IMR-90 (cell line): ENCODE results near the gene RHBDD2. TPM values are rescaled to one million over a fixed set of nuclear protein-coding genes. Genes with fewer than 3 reads are reported as not detected.

ENCODE experiments used
- ATAC-seq: fragments of 200-7000 bp; cut with Tn5 transposase; 2 replicates; pipeline ENCODE4 v1.9.1; 2020; ENCODE audit warnings: low read depth, mild to moderate bottlenecking, moderate library complexity
- BruUV-seq: library from RNA; stranded (reverse); fragments of 400-500 nt; replicated peaks from 2 replicates; lab custom pipeline; 2021; lab: Mats Ljungman, UMichigan
- CTCF ChIA-PET: fragments of 300-600 bp; formaldehyde crosslinking; extraction: SDS; loops from one replicate; lab custom pipeline; 2021; ENCODE audit warnings: antibody characterized with exemption; lab: Yijun Ruan, JAX
- POLR2A ChIA-PET: fragments of 300-600 bp; sonication (Branson Sonifier 250); formaldehyde crosslinking; loops from one replicate; lab custom pipeline; 2022; ENCODE audit warnings: antibody characterized with exemption; ENCODE audit not compliant: unreplicated experiment; lab: Charles Lee
- DNase-seq: peaks from one replicate; pipeline ENCODE4 v3.0.0; 2013
- H2AFZ ChIP-seq: replicated peaks from 2 replicates; pipeline ENCODE3; 2013; ENCODE audit warnings: low read length, mild to moderate bottlenecking; ENCODE audit not compliant: poor library complexity
- H2AK5ac ChIP-seq: 2 replicates; pipeline ENCODE4 v1.6.1; 2013; ENCODE audit warnings: low read depth, low read length, inconsistent platforms
- H2AK9ac ChIP-seq: replicated peaks from 2 replicates; pipeline ENCODE3; 2013; ENCODE audit warnings: mild to moderate bottlenecking, low read depth, low read length, moderate library complexity; ENCODE audit not compliant: poor library complexity
- H2BK120ac ChIP-seq: 2 replicates; pipeline ENCODE4 v1.6.1; 2013; ENCODE audit warnings: low read depth, low read length, inconsistent platforms
- H2BK15ac ChIP-seq: 3 replicates; pipeline ENCODE4 v1.6.1; 2013; ENCODE audit warnings: low read depth, low read length, inconsistent platforms
- H2BK20ac ChIP-seq: 2 replicates; pipeline ENCODE4 v1.6.1; 2013; ENCODE audit warnings: low read depth, mild to moderate bottlenecking, inconsistent platforms, low read length, moderate library complexity
- H2BK5ac ChIP-seq: 2 replicates; pipeline ENCODE4 v1.6.1; 2013; ENCODE audit warnings: mild to moderate bottlenecking, low read depth, low read length, inconsistent platforms; ENCODE audit not compliant: poor library complexity, severe bottlenecking
- H3K14ac ChIP-seq: replicated peaks from 2 replicates; pipeline ENCODE4 v1.6.1; 2013; ENCODE audit warnings: low read depth, low read length, inconsistent platforms
- H3K18ac ChIP-seq: 2 replicates; pipeline ENCODE4 v1.6.1; 2013; ENCODE audit warnings: low read depth, low read length, control low read depth
- H3K23ac ChIP-seq: 2 replicates; pipeline ENCODE4 v1.6.1; 2013; ENCODE audit warnings: low read depth, low read length, inconsistent platforms
- H3K27ac ChIP-seq: 2 replicates; pipeline ENCODE4 v1.5.1; 2013; ENCODE audit warnings: mild to moderate bottlenecking, control low read depth, low read length; ENCODE audit not compliant: insufficient read depth
- H3K27me3 ChIP-seq: 2 replicates; pipeline ENCODE4 v1.6.1; 2013; ENCODE audit warnings: low read length; ENCODE audit not compliant: control insufficient read depth, insufficient read depth
- H3K36me3 ChIP-seq: 2 replicates; pipeline ENCODE4 v1.6.1; 2013; ENCODE audit warnings: low read length, mixed read lengths; ENCODE audit not compliant: control insufficient read depth, insufficient read depth
- H3K4ac ChIP-seq: 2 replicates; pipeline ENCODE4 v1.6.1; 2013; ENCODE audit warnings: low read depth, low read length, inconsistent platforms
- H3K4me1 ChIP-seq: 2 replicates; pipeline ENCODE4 v1.6.1; 2013; ENCODE audit warnings: low read length, mixed read lengths; ENCODE audit not compliant: control insufficient read depth, insufficient read depth
- H3K4me2 ChIP-seq: 2 replicates; pipeline ENCODE4 v1.6.1; 2013; ENCODE audit warnings: low read depth, mild to moderate bottlenecking, control low read depth, low read length, moderate library complexity
- H3K4me3 ChIP-seq: 2 replicates; pipeline ENCODE4 v1.5.1; 2013; ENCODE audit warnings: low read depth, mild to moderate bottlenecking, control low read depth, low read length, moderate library complexity; ENCODE audit not compliant: insufficient read depth
- H3K56ac ChIP-seq: 2 replicates; pipeline ENCODE4 v1.6.1; 2013; ENCODE audit warnings: low read length, inconsistent platforms; ENCODE audit not compliant: insufficient read depth; ENCODE audit errors: extremely low read depth
- H3K79me1 ChIP-seq, 2 experiments: 2 replicates each; pipeline ENCODE4 v1.6.1; 2013; ENCODE audit warnings: low read length in 2 of 2, inconsistent platforms in 1 of 2, low read depth in 1 of 2
- H3K9ac ChIP-seq: 2 replicates; pipeline ENCODE4 v1.6.1; 2013; ENCODE audit warnings: low read depth, low read length, control low read depth
- H3K9me1 ChIP-seq: 2 replicates; pipeline ENCODE4 v1.6.1; 2013; ENCODE audit warnings: low read length, inconsistent platforms; ENCODE audit not compliant: insufficient read depth
- H3K9me3 ChIP-seq: 2 replicates; pipeline ENCODE4 v1.6.1; 2013; ENCODE audit warnings: low read length; ENCODE audit not compliant: control insufficient read depth, insufficient read depth
- H4K20me1 ChIP-seq: 2 replicates; pipeline ENCODE4 v1.6.1; 2013; ENCODE audit warnings: low read length, inconsistent platforms; ENCODE audit not compliant: insufficient read depth
- H4K5ac ChIP-seq: 2 replicates; pipeline ENCODE4 v1.6.1; 2013; ENCODE audit warnings: mild to moderate bottlenecking, low read depth, low read length, control low read depth
- H4K8ac ChIP-seq, 2 experiments: 2 replicates each; pipeline ENCODE4 v1.6.1; 2013; ENCODE audit warnings: low read depth in 2 of 2, low read length in 2 of 2, control low read depth in 1 of 2, inconsistent platforms in 1 of 2
- H4K91ac ChIP-seq: 2 replicates; pipeline ENCODE4 v1.6.1; 2013; ENCODE audit warnings: low read depth, low read length, inconsistent platforms; ENCODE audit not compliant: insufficient read depth
- BHLHE40 ChIP-seq: fragments of 150-350 bp; IDR thresholded peaks from 2 replicates; pipeline ENCODE4 v1.6.1; 2016; ENCODE audit warnings: mild to moderate bottlenecking, low read depth, low read length
- CEBPB ChIP-seq: IDR thresholded peaks from 2 replicates; pipeline ENCODE4 v1.6.1; 2012; ENCODE audit warnings: low read depth, low read length, improper control_type of control experiment
- FOS ChIP-seq: fragments of 150-350 bp; IDR thresholded peaks from 2 replicates; pipeline ENCODE4 v1.6.1; 2016; ENCODE audit warnings: low read depth, low read length
- MAFK ChIP-seq: IDR thresholded peaks from 2 replicates; pipeline ENCODE4 v1.6.1; 2012; ENCODE audit warnings: low read depth, low read length, improper control_type of control experiment
- MAZ ChIP-seq: IDR thresholded peaks from 2 replicates; pipeline ENCODE4 v1.6.1; 2012; ENCODE audit warnings: low read depth, mild to moderate bottlenecking, low read length, improper control_type of control experiment, moderate library complexity, borderline replicate concordance
- MXI1 ChIP-seq: IDR thresholded peaks from 2 replicates; pipeline ENCODE4 v1.6.1; 2012; ENCODE audit warnings: low read depth, mild to moderate bottlenecking, low read length, moderate library complexity, borderline replicate concordance
- NFE2L2 ChIP-seq: fragments of 150-350 bp; IDR thresholded peaks from 2 replicates; pipeline ENCODE4 v1.6.1; 2016; ENCODE audit warnings: low read depth, mild to moderate bottlenecking, low read length
- RCOR1 ChIP-seq: IDR thresholded peaks from 2 replicates; pipeline ENCODE4 v1.6.1; 2012; ENCODE audit warnings: mild to moderate bottlenecking, low read length, improper control_type of control experiment; ENCODE audit not compliant: insufficient replicate concordance
- SMC3 ChIP-seq: fragments of 150-350 bp; IDR thresholded peaks from 2 replicates; pipeline ENCODE4 v1.6.1; 2016; ENCODE audit warnings: low read depth, mild to moderate bottlenecking, antibody characterized with exemption, low read length, moderate library complexity
- WGBS, 2 experiments: methylation state at CpG; one replicate each; pipeline versions ENCODE4 v1.1.5 to v1.1.7; 2013; ENCODE audit warnings: missing lambda C conversion rate in 2 of 2; ENCODE audit not compliant: insufficient read length in 1 of 2; ENCODE audit errors: extremely low coverage in 2 of 2; 5-methylcytosine and 5-hydroxymethylcytosine counted together
- dilution Hi-C: fragments of 300-500 bp; cut with HindIII; formaldehyde crosslinking; loops from one replicate; pipeline ENCODE4 v1.14.3; 2018; ENCODE audit warnings: low sequenced_read_pairs; ENCODE audit not compliant: unreplicated experiment
- in situ Hi-C: fragments of 300-500 bp; cut with MboI; formaldehyde crosslinking; loops from 3 replicates; pipeline ENCODE4 v1.14.3; 2019; ENCODE audit warnings: low sequenced_read_pairs, inconsistent platforms, mixed read lengths
- intact Hi-C: fragments of 100-400 bp; cut with micrococcal nuclease; formaldehyde crosslinking; loops from 2 replicates; pipeline ENCODE4 v1.10.0; 2022
- polyA plus RNA-seq, 3 experiments: library from polyadenylated mRNA; depleted of rRNA; stranded (reverse); fragments of >200 nt; gene quantifications; 2 replicates each; pipeline ENCODE4 v1.2.3, GENCODE V29; 2012; ENCODE audit warnings: low replicate concordance in 1 of 3
- total RNA-seq: library from RNA; depleted of rRNA; stranded (reverse); fragments of >200 nt; gene quantifications from 2 replicates; pipeline ENCODE4 v1.2.3, GENCODE V29; 2012
- TF ChIP-seq, protein P1 (sequence below): fragments of 150-350 bp; IDR thresholded peaks from 2 replicates; pipeline ENCODE4 v1.6.1; 2016; ENCODE audit warnings: low read depth, mild to moderate bottlenecking, low read length, moderate library complexity, borderline replicate concordance
- TF ChIP-seq, protein P2 (sequence below): conservative IDR thresholded peaks from 2 replicates; pipeline ENCODE4 v1.5.1; 2012; ENCODE audit warnings: mild to moderate bottlenecking, low read depth, low read length, improper control_type of control experiment

Gene RHBDD2
- total and polyA plus RNA-seq, 2 of the 4 experiments (the other 2 are of a cell fraction) = 9.7 to 42.4 TPM

DNA sequence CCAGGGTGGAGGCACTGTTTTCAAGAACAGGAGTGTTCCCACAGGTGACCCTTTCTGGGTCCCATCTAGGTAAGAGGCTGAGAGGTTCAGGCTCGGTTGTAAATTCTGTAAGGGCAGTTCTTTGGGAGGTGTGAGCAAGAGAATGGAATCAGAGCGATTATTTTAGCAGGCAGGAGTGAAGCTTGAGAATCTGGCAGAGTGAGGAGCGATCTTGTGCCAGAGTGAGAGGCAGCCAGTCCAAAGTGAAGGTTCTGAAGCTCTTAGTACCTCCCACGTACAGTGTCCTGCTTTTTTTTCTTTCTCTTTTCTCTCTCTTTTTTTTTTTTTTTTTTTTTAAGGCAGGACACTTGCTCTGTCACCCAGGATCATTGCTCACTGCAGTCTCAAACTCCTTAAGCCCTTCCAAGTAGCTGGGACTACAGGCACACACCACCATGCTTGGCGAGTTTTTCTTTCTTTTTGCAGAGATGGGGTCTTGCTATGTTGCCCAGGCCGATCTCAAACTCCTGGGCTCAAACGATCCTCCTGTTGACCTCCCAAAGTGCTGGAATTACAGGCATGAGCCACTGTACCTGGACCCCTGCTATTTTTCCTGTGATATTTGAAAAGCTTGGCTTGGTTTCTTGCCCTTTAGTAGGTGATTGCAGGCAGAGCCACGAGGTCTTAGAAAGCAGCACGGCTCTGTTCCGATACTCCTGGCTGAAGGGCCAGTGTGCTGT lies 47.0 kb downstream of the RHBDD2 start:
- no peak overlapping the region for H3K56ac ChIP-seq
- H2BK20ac ChIP-seq = no peak overlapping the region
- no peak overlapping the region for H3K14ac ChIP-seq
- in situ Hi-C loops (no loop called here), dilution Hi-C loops (no loop called here), intact Hi-C loops (no loop called here)
- ATAC-seq = no peak
- H2AK5ac ChIP-seq = no peak overlapping the region
- H3K4ac ChIP-seq = no peak overlapping the region
- TF ChIP-seq BHLHE40 (no peak), MXI1 (no peak), MAZ (no peak), MAFK (no peak), SMC3 (no peak), FOS (no peak), NFE2L2 (no peak), CEBPB (no peak), RCOR1 (no peak)
- TF ChIP-seq, protein P1, sequence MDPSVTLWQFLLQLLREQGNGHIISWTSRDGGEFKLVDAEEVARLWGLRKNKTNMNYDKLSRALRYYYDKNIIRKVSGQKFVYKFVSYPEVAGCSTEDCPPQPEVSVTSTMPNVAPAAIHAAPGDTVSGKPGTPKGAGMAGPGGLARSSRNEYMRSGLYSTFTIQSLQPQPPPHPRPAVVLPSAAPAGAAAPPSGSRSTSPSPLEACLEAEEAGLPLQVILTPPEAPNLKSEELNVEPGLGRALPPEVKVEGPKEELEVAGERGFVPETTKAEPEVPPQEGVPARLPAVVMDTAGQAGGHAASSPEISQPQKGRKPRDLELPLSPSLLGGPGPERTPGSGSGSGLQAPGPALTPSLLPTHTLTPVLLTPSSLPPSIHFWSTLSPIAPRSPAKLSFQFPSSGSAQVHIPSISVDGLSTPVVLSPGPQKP = no peak
- TF ChIP-seq, protein P2, sequence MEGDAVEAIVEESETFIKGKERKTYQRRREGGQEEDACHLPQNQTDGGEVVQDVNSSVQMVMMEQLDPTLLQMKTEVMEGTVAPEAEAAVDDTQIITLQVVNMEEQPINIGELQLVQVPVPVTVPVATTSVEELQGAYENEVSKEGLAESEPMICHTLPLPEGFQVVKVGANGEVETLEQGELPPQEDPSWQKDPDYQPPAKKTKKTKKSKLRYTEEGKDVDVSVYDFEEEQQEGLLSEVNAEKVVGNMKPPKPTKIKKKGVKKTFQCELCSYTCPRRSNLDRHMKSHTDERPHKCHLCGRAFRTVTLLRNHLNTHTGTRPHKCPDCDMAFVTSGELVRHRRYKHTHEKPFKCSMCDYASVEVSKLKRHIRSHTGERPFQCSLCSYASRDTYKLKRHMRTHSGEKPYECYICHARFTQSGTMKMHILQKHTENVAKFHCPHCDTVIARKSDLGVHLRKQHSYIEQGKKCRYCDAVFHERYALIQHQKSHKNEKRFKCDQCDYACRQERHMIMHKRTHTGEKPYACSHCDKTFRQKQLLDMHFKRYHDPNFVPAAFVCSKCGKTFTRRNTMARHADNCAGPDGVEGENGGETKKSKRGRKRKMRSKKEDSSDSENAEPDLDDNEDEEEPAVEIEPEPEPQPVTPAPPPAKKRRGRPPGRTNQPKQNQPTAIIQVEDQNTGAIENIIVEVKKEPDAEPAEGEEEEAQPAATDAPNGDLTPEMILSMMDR = no peak
- H4K5ac ChIP-seq = no peak overlapping the region
- WGBS, 2 experiments = 95% methylated on average over 4 of the region's 10 CpGs; no CpG with 5 or more reads in 1 of the 2 experiments
- H4K91ac ChIP-seq = no peak overlapping the region
- ChIA-PET CTCF (interaction anchor here (1.1 kb wide), 1 partner anchor 9 kb away, joined by 3 read pairs; no protein-coding TSS in a partner anchor), POLR2A (no interaction called here)
- no peaks in the 10 kb centered on the region for H3K27me3 ChIP-seq
- no TSS peak for BruUV-seq
- H3K4me3 ChIP-seq = no peak overlapping the region
- H2AFZ ChIP-seq = no peak overlapping the region
- no peak overlapping the region for H2BK15ac ChIP-seq
- peaks cover 3% of the 10 kb centered on the region; the same call in 1 of the 2 replicates for H3K36me3 ChIP-seq
- no peak overlapping the region for H3K27ac ChIP-seq
- H3K79me1 ChIP-seq = peaks cover 30 to 81% of the 10 kb centered on the region in 2 experiments
- no peak for DNase-seq
- no peak overlapping the region for H3K9ac ChIP-seq
- no peak overlapping the region for H2BK120ac ChIP-seq
- no peak overlapping the region for H3K18ac ChIP-seq
- H3K23ac ChIP-seq = no peak overlapping the region
- peaks cover 48% of the 10 kb centered on the region; the same call in 1 of the 2 replicates for H4K20me1 ChIP-seq
- H3K9me1 ChIP-seq = peaks cover 21% of the 10 kb centered on the region
- H2AK9ac ChIP-seq = no peak overlapping the region
- H2BK5ac ChIP-seq = no peak overlapping the region
- H3K9me3 ChIP-seq = no peaks in the 10 kb centered on the region
- H3K4me2 ChIP-seq = no peak overlapping the region
- no peaks in the 10 kb centered on the region for H3K4me1 ChIP-seq
- H4K8ac ChIP-seq = no peak overlapping the region
